HepG2 (cell line): ENCODE data around the gene CHTF8. TPM values are rescaled to one million over a fixed set of nuclear protein-coding genes. Genes with fewer than 3 reads are reported as not detected.

Source experiments
- ATAC-seq: fragments of 200-7000 bp; cut with Tn5 transposase; 3 replicates; pipeline ENCODE4 v1.9.1; 2020; ENCODE audit warnings: mild to moderate bottlenecking, moderate library complexity
- BruUV-seq: library from RNA; stranded (reverse); fragments of 400-500 nt; replicated peaks from 2 replicates; lab custom pipeline; 2021; lab: Mats Ljungman, UMichigan
- CTCF ChIA-PET: fragments of 300-600 bp; formaldehyde crosslinking; extraction: SDS; loops from one replicate; lab custom pipeline; 2021; ENCODE audit warnings: low total read pairs, inconsistent platforms, low intra/inter-chr PET ratio; lab: Yijun Ruan, JAX
- POLR2A ChIA-PET: fragments of 350-600 bp; sonication (Branson Sonifier 250); formaldehyde crosslinking; loops from one replicate; lab custom pipeline; 2020; ENCODE audit warnings: antibody characterized with exemption, inconsistent platforms; lab: Yijun Ruan, JAX
- DNase-seq: peaks from one replicate; pipeline ENCODE4 v3.0.0-alpha.2; 2015; ENCODE audit warnings: low spot score
- FAIRE-seq: peaks from 3 replicates; lab custom pipeline; 2011; peaks lifted over from hg19 to GRCh38; lab: Jason Lieb, UNC
- H2AFZ ChIP-seq: one replicate; pipeline ENCODE4 v1.6.1; 2011; ENCODE audit warnings: low read length, inconsistent platforms
- H3K27ac ChIP-seq: fragments of 300-600 bp; 3 replicates; pipeline ENCODE4 v1.8.0; 2011; ENCODE audit warnings: mixed run types, mild to moderate bottlenecking, mixed read lengths, low read length, inconsistent platforms; ENCODE audit not compliant: insufficient read depth; ENCODE audit errors: extremely low read length
- H3K27me3 ChIP-seq, 2 experiments: fragments of 200-600 bp in 1 of 2; 2 replicates in 1 of 2; 3 replicates in 1 of 2; pipeline versions ENCODE4 v1.6.0 to v1.8.0; 2011; ENCODE audit warnings: low read length in 2 of 2, mild to moderate bottlenecking in 2 of 2, moderate library complexity in 2 of 2, inconsistent platforms in 1 of 2; ENCODE audit not compliant: insufficient read depth in 2 of 2, control insufficient read depth in 1 of 2
- H3K36me3 ChIP-seq, 2 experiments: fragments of 200-600 bp in 1 of 2; replicated peaks in 1 of 2; 2 replicates in 1 of 2; 3 replicates in 1 of 2; pipeline versions ENCODE4 v1.5.1 to v1.8.0; 2011; ENCODE audit warnings: low read length in 2 of 2, inconsistent platforms in 1 of 2; ENCODE audit not compliant: insufficient read depth in 2 of 2, control insufficient read depth in 1 of 2
- H3K4me1 ChIP-seq: 2 replicates; pipeline ENCODE4 v1.5.1; 2012; ENCODE audit warnings: low read length, inconsistent platforms; ENCODE audit not compliant: insufficient read depth
- H3K4me2 ChIP-seq: 2 replicates; pipeline ENCODE4 v1.6.0; 2011; ENCODE audit warnings: low read depth, low read length, inconsistent platforms
- H3K4me3 ChIP-seq, 3 experiments: fragments of 200-600 bp in 1 of 3; sonication (generic), shearing (Covaris generic) in 1 of 3; replicated peaks in 1 of 3; 2 replicates each; pipeline ENCODE4 v1.5.1; 2011 to 2016; ENCODE audit warnings: low read length in 3 of 3, inconsistent platforms in 2 of 3, low read depth in 2 of 3, mild to moderate bottlenecking in 2 of 3, control low read depth in 1 of 3, mixed read lengths in 1 of 3; ENCODE audit not compliant: insufficient read depth in 1 of 3
- H3K79me2 ChIP-seq: one replicate; pipeline ENCODE4 v1.6.1; 2011; ENCODE audit warnings: low read length, inconsistent platforms; ENCODE audit not compliant: insufficient read depth
- H3K9ac ChIP-seq: 2 replicates; pipeline ENCODE4 v1.6.0; 2011; ENCODE audit warnings: mild to moderate bottlenecking, low read depth, low read length, inconsistent platforms; ENCODE audit not compliant: insufficient read depth
- H3K9me3 ChIP-seq: 2 replicates; pipeline ENCODE4 v1.5.1; 2012; ENCODE audit warnings: mild to moderate bottlenecking, low read length
- H4K20me1 ChIP-seq: 2 replicates; pipeline ENCODE4 v1.6.0; 2011; ENCODE audit warnings: inconsistent platforms, mild to moderate bottlenecking, low read length, moderate library complexity; ENCODE audit not compliant: insufficient read depth
- ARNTL ChIP-seq: sonication (generic); formaldehyde crosslinking; IDR thresholded peaks from 2 replicates; pipeline ENCODE4 v1.4.0; 2020; ENCODE audit warnings: mild to moderate bottlenecking, missing genetic modification reagents
- CREM ChIP-seq, 2 experiments: sonication (generic) in 1 of 2; formaldehyde crosslinking in 1 of 2; IDR thresholded peaks; 2 replicates each; pipeline versions ENCODE4 v1.4.0 to v1.6.1; 2016 to 2020; ENCODE audit warnings: antibody characterized with exemption in 1 of 2, mild to moderate bottlenecking in 1 of 2, missing genetic modification reagents in 1 of 2
- HNRNPLL ChIP-seq: fragments of 200-400 bp; formaldehyde crosslinking; IDR thresholded peaks from 2 replicates; pipeline ENCODE4 v1.6.1; 2017; ENCODE audit warnings: mild to moderate bottlenecking, low read depth, low read length; ENCODE audit not compliant: poor library complexity, severe bottlenecking
- NFKBIZ ChIP-seq: IDR thresholded peaks from 2 replicates; pipeline ENCODE4 v1.6.1; 2018; ENCODE audit warnings: missing genetic modification reagents, missing compliant biosample characterization
- RBFOX2 ChIP-seq: fragments of 200-400 bp; formaldehyde crosslinking; IDR thresholded peaks from 2 replicates; pipeline ENCODE4 v1.6.1; 2017; ENCODE audit warnings: low read depth, mild to moderate bottlenecking, low read length
- ZNF33A ChIP-seq: sonication (generic); formaldehyde crosslinking; IDR thresholded peaks from 2 replicates; pipeline ENCODE4 v1.5.1; 2020; ENCODE audit warnings: missing genetic modification reagents, mild to moderate bottlenecking, moderate library complexity, borderline replicate concordance
- ZNF460 ChIP-seq: sonication (generic); formaldehyde crosslinking; IDR thresholded peaks from 2 replicates; pipeline ENCODE4 v1.5.1; 2020; ENCODE audit warnings: missing genetic modification reagents, mild to moderate bottlenecking, borderline replicate concordance
- ZNF598 ChIP-seq: sonication (generic); formaldehyde crosslinking; IDR thresholded peaks from 2 replicates; pipeline ENCODE4 v1.5.1; 2020; ENCODE audit warnings: mild to moderate bottlenecking, missing genetic modification reagents, borderline replicate concordance
- ZNF614 ChIP-seq: IDR thresholded peaks from 2 replicates; pipeline ENCODE4 v1.6.1; 2018; ENCODE audit warnings: missing biosample characterization, missing genetic modification reagents, inconsistent platforms, borderline replicate concordance
- ZNF883 ChIP-seq: sonication (generic); formaldehyde crosslinking; IDR thresholded peaks from 2 replicates; pipeline ENCODE4 v1.5.1; 2020; ENCODE audit warnings: mild to moderate bottlenecking, missing genetic modification reagents; ENCODE audit errors: not compliant biosample characterization
- ZSCAN30 ChIP-seq: sonication (generic); formaldehyde crosslinking; IDR thresholded peaks from 2 replicates; pipeline ENCODE4 v1.5.0; 2020; ENCODE audit warnings: mild to moderate bottlenecking, missing genetic modification reagents
- WGBS: methylation state at CpG from one replicate; pipeline ENCODE4 v1.1.6; 2017; ENCODE audit warnings: low lambda C conversion rate; 5-methylcytosine and 5-hydroxymethylcytosine counted together
- in situ Hi-C: cut with HindIII; loops from 2 replicates; pipeline ENCODE4 v1.10.0; 2017; ENCODE audit warnings: low pct_unique_long_range_greater_than_20kb; ENCODE audit not compliant: extremely low pct_ligation_motif_present
- intact Hi-C: fragments of 100-400 bp; cut with micrococcal nuclease; formaldehyde crosslinking; loops from one replicate; pipeline ENCODE4 v1.10.0; 2022; ENCODE audit not compliant: unreplicated experiment
- polyA plus RNA-seq, 8 experiments: library from polyadenylated mRNA; depleted of rRNA in 3 of 8; stranded (reverse) in 7 of 8; unstranded in 1 of 8; fragments of >200 nt; fragmentation: Illumina TruSeq in 4 of 8; extraction: Trizol in 4 of 8; gene quantifications; 2 replicates each; pipeline versions ENCODE4 v1.2.1 to v1.2.3, GENCODE V29; 2011 to 2016; ENCODE audit warnings: low read depth in 4 of 8, missing spikeins in 1 of 8, mixed read lengths in 1 of 8; ENCODE audit not compliant: insufficient read depth in 1 of 8
- total RNA-seq, 5 experiments: library from RNA; depleted of rRNA; stranded (reverse); fragments of >200 nt; fragmentation: Illumina TruSeq; extraction: Trizol; gene quantifications; 2 replicates each; pipeline ENCODE4 v1.2.3, GENCODE V29; 2016; ENCODE audit warnings: low read depth in 1 of 5
- TF ChIP-seq, protein P1 (sequence below): sonication (generic); formaldehyde crosslinking; IDR thresholded peaks from 2 replicates; pipeline ENCODE4 v1.4.0; 2020; ENCODE audit warnings: mild to moderate bottlenecking, missing genetic modification reagents
- TF ChIP-seq, protein P2 (sequence below): sonication (generic); formaldehyde crosslinking; IDR thresholded peaks from 2 replicates; pipeline ENCODE4 v1.4.0; 2020; ENCODE audit warnings: missing genetic modification reagents, mild to moderate bottlenecking, borderline replicate concordance
- TF ChIP-seq, protein P3 (sequence below): sonication (generic); formaldehyde crosslinking; IDR thresholded peaks from 2 replicates; pipeline ENCODE4 v1.5.0; 2020; ENCODE audit warnings: missing genetic modification reagents
- TF ChIP-seq, protein P4 (sequence below): sonication (generic); formaldehyde crosslinking; IDR thresholded peaks from 2 replicates; pipeline ENCODE4 v1.4.0; 2020; ENCODE audit warnings: mild to moderate bottlenecking, low read depth, missing genetic modification reagents

The CHTF8 gene
- total and polyA plus RNA-seq, 2 of the 13 experiments (the other 11 are each of a cell fraction or from before 2014, with no cell fraction given) = 37.2 to 67.5 TPM

DNA sequence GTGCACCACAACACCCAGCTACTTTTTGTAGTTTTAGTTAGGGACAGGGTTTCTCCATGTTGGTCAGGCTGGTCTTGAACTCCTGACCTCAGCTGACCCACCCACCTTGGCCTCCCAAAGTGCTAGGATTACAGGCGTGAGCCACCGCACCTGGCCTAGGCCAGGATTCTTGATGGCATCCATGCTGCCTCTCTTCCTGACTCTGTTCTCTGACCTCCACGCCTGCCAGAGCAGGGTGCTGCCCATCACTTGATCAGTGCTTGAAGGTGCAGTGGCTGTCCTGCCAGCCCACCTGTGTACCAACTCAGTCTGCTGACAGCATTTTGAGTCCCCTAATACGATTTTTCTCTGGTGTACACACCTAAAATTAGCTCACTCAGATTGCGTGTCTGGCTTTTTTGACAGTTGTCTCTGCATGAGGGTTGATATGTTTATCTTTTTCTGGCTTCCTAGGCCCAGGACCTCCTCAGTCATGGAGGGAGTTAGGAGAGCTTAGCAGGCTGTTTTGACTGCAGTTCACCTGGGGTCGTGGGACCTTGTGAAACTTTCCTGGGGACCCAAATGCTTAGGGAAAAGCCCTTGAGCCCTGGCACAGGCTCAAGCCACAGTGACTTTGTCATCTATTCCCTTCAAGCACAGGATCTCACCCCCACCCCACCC lies 21.0 kb downstream of the CHTF8 start:
- Histone ChIP-seq H3K36me3 (peaks cover 0 to under 1% of the 10 kb centered on the region in 2 experiments; a peak in 1 of 5 replicates), H3K9me3 (no peaks in the 10 kb centered on the region), H3K4me1 (peaks cover 5% of the 10 kb centered on the region; the same call in 1 of the 2 replicates), H3K27ac (no peak overlapping the region), H3K27me3 (no peaks in the 10 kb centered on the region; a peak in 1 of 5 replicates), H3K4me2 (no peak overlapping the region), H3K4me3 (no peak overlapping the region), H3K79me2 (no peaks in the 10 kb centered on the region), H3K9ac (no peak overlapping the region), H2AFZ (no peak overlapping the region), H4K20me1 (no peaks in the 10 kb centered on the region)
- BruUV-seq = no TSS peak
- ChIA-PET POLR2A (no interaction called here), CTCF (interaction anchor here (0.6 to 1.2 kb wide), 3 partner anchors 13 to 457 kb away, joined by 3 to 4 read pairs (median 3); no protein-coding TSS in a partner anchor)
- DNase-seq (no peak), FAIRE-seq (no peak), ATAC-seq (no peak)
- intact Hi-C loops (no loop called here), in situ Hi-C loops (loop anchor here (25.0 kb wide), 1 partner anchor 399 kb away; no protein-coding TSS in a partner anchor)
- 90% methylated on average over 6 of the region's 6 CpGs for WGBS
- TF ChIP-seq ZNF33A (CRISPR knock-in tag) = no peak
- no peak for TF ChIP-seq RBFOX2
- TF ChIP-seq ARNTL (CRISPR knock-in tag) = no peak
- TF ChIP-seq ZNF883 = no peak
- TF ChIP-seq, protein P1, sequence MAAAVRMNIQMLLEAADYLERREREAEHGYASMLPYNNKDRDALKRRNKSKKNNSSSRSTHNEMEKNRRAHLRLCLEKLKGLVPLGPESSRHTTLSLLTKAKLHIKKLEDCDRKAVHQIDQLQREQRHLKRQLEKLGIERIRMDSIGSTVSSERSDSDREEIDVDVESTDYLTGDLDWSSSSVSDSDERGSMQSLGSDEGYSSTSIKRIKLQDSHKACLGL (CRISPR knock-in tag) = no peak
- TF ChIP-seq, protein P2, sequence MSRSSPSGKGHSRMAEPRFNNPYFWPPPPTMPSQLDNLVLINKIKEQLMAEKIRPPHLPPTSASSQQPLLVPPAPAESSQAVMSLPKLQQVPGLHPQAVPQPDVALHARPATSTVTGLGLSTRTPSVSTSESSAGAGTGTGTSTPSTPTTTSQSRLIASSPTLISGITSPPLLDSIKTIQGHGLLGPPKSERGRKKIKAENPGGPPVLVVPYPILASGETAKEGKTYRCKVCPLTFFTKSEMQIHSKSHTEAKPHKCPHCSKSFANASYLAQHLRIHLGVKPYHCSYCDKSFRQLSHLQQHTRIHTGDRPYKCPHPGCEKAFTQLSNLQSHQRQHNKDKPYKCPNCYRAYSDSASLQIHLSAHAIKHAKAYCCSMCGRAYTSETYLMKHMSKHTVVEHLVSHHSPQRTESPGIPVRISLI (CRISPR knock-in tag) = no peak
- TF ChIP-seq ZSCAN30 = no peak
- no peak for TF ChIP-seq CREM (IDR thresholded peaks at IDR 0.05)
- TF ChIP-seq CREM (CRISPR knock-in tag; IDR thresholded peaks at IDR 0.05) = no peak
- no peak for TF ChIP-seq ZNF460
- TF ChIP-seq, protein P3, sequence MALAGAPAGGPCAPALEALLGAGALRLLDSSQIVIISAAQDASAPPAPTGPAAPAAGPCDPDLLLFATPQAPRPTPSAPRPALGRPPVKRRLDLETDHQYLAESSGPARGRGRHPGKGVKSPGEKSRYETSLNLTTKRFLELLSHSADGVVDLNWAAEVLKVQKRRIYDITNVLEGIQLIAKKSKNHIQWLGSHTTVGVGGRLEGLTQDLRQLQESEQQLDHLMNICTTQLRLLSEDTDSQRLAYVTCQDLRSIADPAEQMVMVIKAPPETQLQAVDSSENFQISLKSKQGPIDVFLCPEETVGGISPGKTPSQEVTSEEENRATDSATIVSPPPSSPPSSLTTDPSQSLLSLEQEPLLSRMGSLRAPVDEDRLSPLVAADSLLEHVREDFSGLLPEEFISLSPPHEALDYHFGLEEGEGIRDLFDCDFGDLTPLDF (CRISPR knock-in tag) = no peak
- TF ChIP-seq, protein P4, sequence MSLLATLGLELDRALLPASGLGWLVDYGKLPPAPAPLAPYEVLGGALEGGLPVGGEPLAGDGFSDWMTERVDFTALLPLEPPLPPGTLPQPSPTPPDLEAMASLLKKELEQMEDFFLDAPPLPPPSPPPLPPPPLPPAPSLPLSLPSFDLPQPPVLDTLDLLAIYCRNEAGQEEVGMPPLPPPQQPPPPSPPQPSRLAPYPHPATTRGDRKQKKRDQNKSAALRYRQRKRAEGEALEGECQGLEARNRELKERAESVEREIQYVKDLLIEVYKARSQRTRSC (CRISPR knock-in tag) = no peak
- TF ChIP-seq ZNF598 (CRISPR knock-in tag) = no peak
- no peak for TF ChIP-seq NFKBIZ (CRISPR knock-in tag)
- TF ChIP-seq ZNF614 (CRISPR knock-in tag) = no peak
- no peak for TF ChIP-seq HNRNPLL
